ENCODE results near the gene NECTIN1. TPM values are rescaled to one million over a fixed set of nuclear protein-coding genes. Genes with fewer than 3 reads are reported as not detected.

NECTIN1 gene
- total and polyA plus RNA-seq, 2 of the 13 experiments (the other 11 are each of a cell fraction or from before 2014, with no cell fraction given) = 3.9 to 7.3 TPM

DNA sequence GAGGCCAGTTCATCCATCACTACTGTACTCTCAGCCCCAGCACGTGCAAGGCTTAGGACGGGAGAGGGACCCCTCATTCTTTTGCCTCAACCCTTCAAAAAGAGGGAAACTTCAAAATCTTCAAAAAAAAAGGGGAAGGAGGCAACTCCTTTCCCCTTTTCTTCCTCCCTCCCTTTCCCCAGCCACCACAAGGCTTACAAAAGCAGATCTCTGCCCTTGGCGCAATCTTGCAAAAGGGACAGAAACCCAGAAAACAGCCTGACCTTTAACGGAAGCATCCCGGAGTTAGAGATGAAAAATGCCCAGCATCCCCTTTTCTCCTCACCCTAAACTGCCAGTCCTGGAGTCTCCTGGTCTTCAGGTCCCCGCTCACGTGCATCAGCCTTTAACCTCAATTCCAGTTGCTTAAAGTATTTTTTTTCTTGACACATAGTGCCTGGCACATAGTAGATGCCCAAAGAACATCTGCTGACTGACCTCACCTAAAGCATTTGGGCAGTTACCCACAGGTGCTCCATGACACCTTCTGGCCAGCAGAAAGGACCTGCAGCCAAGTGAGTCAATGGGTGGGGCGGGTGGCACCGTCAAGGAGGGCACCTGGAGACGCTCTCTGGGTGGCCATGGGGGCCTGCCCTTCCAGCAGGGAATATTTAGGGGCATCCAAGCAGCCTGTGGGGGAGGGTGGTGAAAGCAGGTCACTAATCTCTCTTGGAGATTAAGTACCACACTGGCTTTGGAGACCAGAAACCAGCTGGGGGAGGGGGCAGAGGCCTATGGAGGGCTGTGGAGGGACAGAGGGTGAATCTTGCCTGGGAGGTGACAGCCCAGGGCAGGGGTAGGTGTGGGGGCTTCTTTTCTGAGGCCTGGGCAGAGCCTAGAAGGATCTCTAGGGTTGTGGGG is 16.3 kb downstream of the NECTIN1 start (continued):
- TF ChIP-seq, protein P1, sequence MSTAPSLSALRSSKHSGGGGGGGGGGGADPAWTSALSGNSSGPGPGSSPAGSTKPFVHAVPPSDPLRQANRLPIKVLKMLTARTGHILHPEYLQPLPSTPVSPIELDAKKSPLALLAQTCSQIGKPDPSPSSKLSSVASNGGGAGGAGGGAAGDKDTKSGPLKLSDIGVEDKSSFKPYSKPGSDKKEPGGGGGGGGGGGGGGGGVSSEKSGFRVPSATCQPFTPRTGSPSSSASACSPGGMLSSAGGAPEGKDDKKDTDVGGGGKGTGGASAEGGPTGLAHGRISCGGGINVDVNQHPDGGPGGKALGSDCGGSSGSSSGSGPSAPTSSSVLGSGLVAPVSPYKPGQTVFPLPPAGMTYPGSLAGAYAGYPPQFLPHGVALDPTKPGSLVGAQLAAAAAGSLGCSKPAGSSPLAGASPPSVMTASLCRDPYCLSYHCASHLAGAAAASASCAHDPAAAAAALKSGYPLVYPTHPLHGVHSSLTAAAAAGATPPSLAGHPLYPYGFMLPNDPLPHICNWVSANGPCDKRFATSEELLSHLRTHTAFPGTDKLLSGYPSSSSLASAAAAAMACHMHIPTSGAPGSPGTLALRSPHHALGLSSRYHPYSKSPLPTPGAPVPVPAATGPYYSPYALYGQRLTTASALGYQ (CRISPR knock-in tag; IDR thresholded peaks at IDR 0.05) = no peak
- TF ChIP-seq, protein P2, sequence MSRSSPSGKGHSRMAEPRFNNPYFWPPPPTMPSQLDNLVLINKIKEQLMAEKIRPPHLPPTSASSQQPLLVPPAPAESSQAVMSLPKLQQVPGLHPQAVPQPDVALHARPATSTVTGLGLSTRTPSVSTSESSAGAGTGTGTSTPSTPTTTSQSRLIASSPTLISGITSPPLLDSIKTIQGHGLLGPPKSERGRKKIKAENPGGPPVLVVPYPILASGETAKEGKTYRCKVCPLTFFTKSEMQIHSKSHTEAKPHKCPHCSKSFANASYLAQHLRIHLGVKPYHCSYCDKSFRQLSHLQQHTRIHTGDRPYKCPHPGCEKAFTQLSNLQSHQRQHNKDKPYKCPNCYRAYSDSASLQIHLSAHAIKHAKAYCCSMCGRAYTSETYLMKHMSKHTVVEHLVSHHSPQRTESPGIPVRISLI (CRISPR knock-in tag; IDR thresholded peaks at IDR 0.05; ENCODE audit: borderline replicate concordance) = peak; percentile 62; the same call in 1 of the 2 replicates
- TF ChIP-seq ZNF350 (CRISPR knock-in tag; IDR thresholded peaks at IDR 0.05; ENCODE audit: borderline replicate concordance, low read depth) = peak; percentile 36; the same call in 1 of the 2 replicates
- TF ChIP-seq EHMT2 (IDR thresholded peaks at IDR 0.05; ENCODE audit: borderline replicate concordance, low read depth, low read length) = no peak
- TF ChIP-seq KMT2B (CRISPR knock-in tag; IDR thresholded peaks at IDR 0.05) = no peak
- TF ChIP-seq DR1 (CRISPR knock-in tag; IDR thresholded peaks at IDR 0.05) = no peak
- TF ChIP-seq, protein P3, sequence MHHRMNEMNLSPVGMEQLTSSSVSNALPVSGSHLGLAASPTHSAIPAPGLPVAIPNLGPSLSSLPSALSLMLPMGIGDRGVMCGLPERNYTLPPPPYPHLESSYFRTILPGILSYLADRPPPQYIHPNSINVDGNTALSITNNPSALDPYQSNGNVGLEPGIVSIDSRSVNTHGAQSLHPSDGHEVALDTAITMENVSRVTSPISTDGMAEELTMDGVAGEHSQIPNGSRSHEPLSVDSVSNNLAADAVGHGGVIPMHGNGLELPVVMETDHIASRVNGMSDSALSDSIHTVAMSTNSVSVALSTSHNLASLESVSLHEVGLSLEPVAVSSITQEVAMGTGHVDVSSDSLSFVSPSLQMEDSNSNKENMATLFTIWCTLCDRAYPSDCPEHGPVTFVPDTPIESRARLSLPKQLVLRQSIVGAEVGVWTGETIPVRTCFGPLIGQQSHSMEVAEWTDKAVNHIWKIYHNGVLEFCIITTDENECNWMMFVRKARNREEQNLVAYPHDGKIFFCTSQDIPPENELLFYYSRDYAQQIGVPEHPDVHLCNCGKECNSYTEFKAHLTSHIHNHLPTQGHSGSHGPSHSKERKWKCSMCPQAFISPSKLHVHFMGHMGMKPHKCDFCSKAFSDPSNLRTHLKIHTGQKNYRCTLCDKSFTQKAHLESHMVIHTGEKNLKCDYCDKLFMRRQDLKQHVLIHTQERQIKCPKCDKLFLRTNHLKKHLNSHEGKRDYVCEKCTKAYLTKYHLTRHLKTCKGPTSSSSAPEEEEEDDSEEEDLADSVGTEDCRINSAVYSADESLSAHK (CRISPR knock-in tag; IDR thresholded peaks at IDR 0.05; ENCODE audit: borderline replicate concordance) = no peak
- TF ChIP-seq, protein P4, sequence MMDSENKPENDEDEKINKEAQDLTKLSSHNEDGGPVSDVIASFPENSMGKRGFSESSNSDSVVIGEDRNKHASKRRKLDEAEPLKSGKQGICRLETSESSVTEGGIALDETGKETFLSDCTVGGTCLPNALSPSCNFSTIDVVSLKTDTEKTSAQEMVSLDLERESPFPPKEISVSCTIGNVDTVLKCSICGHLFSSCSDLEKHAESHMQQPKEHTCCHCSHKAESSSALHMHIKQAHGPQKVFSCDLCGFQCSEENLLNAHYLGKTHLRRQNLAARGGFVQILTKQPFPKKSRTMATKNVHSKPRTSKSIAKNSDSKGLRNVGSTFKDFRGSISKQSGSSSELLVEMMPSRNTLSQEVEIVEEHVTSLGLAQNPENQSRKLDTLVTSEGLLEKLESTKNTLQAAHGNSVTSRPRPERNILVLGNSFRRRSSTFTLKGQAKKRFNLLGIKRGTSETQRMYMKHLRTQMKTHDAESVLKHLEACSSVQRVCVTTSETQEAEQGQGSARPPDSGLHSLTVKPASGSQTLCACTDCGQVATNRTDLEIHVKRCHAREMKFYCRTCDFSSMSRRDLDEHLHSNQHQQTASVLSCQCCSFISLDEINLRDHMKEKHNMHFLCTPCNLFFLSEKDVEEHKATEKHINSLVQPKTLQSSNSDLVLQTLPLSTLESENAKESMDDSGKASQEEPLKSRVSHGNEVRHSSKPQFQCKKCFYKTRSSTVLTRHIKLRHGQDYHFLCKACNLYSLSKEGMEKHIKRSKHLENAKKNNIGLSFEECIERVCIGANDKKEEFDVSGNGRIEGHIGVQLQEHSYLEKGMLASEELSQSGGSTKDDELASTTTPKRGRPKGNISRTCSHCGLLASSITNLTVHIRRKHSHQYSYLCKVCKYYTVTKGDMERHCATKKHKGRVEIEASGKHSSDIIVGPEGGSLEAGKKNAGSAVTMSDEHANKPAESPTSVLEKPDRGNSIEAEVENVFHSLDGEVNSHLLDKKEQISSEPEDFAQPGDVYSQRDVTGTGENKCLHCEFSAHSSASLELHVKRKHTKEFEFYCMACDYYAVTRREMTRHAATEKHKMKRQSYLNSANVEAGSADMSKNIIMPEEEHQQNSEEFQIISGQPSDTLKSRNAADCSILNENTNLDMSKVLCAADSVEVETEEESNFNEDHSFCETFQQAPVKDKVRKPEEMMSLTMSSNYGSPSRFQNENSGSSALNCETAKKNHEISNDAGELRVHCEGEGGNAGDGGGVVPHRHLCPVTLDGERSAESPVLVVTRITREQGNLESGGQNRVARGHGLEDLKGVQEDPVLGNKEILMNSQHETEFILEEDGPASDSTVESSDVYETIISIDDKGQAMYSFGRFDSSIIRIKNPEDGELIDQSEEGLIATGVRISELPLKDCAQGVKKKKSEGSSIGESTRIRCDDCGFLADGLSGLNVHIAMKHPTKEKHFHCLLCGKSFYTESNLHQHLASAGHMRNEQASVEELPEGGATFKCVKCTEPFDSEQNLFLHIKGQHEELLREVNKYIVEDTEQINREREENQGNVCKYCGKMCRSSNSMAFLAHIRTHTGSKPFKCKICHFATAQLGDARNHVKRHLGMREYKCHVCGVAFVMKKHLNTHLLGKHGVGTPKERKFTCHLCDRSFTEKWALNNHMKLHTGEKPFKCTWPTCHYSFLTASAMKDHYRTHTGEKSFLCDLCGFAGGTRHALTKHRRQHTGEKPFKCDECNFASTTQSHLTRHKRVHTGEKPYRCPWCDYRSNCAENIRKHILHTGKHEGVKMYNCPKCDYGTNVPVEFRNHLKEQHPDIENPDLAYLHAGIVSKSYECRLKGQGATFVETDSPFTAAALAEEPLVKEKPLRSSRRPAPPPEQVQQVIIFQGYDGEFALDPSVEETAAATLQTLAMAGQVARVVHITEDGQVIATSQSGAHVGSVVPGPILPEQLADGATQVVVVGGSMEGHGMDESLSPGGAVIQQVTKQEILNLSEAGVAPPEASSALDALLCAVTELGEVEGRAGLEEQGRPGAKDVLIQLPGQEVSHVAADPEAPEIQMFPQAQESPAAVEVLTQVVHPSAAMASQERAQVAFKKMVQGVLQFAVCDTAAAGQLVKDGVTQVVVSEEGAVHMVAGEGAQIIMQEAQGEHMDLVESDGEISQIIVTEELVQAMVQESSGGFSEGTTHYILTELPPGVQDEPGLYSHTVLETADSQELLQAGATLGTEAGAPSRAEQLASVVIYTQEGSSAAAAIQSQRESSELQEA (CRISPR knock-in tag; IDR thresholded peaks at IDR 0.05; ENCODE audit: not compliant biosample characterization) = no peak
- TF ChIP-seq POLR2AphosphoS5 (IDR thresholded peaks at IDR 0.05; ENCODE audit: low read depth, low read length) = peak; percentile 60; the same call in 1 of the 2 replicates
- no peak for TF ChIP-seq LCORL (IDR thresholded peaks at IDR 0.05)
- TF ChIP-seq LCORL (CRISPR knock-in tag; IDR thresholded peaks at IDR 0.05) = peak; percentile 46; the same call in 1 of the 2 replicates

Data from HepG2 (cell line).